GM11168 (cell line): ENCODE data around the gene GART.

Experiments used
- in situ Hi-C: fragments of 300-500 bp; cut with MboI; formaldehyde crosslinking; loops from one replicate; pipeline ENCODE4 v1.12.0; 2022; ENCODE audit warnings: low sequenced_read_pairs; ENCODE audit not compliant: unreplicated experiment

GART gene

DNA sequence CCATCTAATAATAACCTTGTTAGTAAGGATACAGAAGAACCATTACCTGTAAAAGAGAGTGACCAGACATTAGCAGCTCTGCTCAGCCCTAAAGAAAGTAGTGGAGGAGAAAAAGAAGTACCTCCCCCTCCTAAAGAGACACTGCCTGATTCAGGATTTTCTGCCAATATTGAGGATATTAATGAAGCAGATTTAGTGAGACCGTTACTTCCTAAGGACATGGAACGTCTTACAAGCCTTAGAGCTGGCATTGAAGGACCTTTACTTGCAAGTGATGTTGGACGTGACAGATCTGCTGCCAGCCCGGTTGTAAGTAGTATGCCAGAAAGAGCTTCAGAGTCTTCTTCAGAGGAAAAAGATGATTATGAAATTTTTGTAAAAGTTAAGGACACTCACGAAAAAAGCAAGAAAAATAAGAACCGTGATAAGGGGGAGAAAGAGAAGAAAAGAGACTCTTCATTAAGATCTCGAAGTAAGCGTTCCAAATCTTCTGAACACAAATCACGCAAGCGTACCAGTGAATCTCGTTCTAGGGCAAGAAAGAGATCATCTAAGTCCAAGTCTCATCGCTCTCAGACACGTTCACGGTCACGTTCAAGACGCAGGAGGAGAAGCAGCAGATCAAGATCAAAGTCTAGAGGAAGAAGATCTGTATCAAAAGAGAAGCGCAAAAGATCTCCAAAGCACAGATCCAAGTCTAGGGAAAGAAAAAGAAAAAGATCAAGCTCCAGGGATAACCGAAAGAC is 12.5 kb upstream of the GART start:
- in situ Hi-C loops = no loop called here

DNA sequence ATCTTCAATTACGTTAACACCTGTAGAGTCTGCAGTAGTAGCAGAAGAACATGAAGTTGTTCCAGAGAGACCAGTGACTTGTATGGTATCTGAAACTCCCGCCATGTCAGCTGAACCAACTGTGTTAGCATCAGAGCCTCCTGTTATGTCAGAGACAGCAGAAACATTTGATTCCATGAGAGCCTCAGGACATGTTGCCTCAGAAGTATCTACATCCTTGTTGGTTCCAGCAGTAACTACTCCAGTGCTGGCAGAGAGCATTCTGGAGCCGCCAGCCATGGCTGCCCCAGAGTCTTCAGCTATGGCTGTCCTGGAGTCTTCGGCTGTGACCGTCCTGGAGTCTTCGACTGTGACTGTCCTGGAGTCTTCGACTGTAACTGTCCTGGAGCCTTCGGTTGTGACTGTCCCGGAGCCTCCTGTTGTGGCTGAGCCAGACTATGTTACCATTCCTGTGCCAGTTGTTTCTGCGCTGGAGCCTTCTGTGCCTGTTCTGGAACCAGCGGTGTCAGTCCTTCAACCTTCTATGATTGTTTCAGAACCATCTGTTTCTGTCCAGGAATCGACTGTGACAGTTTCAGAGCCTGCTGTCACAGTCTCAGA is 11.2 kb upstream of the GART start:
- in situ Hi-C loops = no loop called here

DNA sequence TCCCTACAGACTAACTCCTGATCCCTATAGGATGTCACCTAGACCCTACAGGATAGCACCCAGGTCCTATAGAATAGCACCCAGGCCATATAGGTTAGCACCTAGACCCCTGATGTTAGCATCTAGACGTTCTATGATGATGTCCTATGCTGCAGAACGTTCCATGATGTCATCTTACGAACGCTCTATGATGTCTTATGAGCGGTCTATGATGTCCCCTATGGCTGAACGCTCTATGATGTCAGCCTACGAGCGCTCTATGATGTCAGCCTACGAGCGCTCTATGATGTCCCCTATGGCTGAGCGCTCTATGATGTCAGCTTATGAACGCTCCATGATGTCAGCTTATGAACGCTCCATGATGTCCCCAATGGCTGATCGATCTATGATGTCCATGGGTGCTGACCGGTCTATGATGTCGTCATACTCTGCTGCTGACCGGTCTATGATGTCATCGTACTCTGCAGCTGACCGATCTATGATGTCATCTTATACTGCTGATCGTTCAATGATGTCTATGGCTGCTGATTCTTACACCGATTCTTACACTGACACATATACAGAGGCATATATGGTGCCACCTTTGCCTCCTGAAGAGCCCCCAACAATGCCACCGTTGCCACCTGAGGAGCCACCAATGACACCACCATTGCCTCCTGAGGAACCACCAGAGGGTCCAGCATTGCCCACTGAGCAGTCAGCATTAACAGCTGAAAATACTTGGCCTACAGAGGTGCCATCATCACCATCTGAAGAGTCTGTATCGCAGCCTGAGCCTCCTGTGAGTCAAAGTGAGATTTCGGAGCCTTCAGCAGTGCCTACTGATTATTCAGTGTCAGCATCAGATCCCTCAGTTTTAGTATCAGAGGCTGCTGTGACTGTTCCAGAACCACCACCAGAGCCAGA is 10.4 kb upstream of the GART start:
- in situ Hi-C loops = no loop called here

DNA sequence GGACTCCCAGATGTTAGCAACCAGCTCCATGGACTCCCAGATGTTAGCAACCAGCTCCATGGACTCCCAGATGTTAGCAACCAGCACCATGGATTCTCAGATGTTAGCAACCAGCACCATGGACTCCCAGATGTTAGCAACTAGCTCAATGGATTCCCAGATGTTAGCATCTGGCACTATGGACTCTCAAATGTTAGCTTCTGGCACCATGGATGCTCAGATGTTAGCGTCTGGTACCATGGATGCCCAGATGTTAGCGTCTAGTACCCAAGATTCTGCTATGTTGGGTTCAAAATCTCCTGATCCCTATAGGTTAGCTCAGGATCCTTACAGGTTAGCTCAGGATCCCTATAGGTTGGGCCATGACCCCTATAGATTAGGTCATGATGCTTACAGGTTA is 9.7 kb upstream of the GART start:
- in situ Hi-C loops = no loop called here

DNA sequence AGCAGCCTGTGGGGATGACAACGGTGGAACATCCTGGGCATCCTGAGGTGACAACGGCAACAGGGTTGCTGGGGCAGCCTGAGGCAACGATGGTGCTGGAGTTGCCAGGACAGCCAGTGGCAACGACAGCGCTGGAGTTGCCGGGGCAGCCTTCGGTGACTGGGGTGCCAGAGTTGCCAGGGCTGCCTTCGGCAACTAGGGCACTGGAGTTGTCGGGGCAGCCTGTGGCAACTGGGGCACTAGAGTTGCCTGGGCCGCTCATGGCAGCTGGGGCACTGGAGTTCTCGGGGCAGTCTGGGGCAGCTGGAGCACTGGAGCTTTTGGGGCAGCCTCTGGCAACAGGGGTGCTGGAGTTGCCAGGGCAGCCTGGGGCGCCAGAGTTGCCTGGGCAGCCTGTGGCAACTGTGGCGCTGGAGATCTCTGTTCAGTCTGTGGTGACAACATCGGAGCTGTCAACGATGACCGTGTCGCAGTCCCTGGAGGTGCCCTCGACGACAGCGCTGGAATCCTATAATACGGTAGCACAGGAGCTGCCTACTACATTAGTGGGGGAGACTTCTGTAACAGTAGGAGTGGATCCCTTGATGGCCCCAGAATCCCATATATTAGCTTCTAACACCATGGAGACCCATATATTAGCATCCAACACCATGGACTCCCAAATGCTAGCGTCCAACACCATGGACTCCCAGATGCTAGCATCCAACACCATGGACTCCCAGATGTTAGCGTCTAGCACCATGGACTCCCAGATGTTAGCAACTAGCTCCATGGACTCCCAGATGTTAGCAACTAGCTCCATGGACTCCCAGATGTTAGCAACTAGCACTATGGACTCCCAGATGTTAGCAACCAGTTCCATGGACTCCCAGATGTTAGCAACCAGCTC is 9.1 kb upstream of the GART start:
- in situ Hi-C loops = no loop called here

DNA sequence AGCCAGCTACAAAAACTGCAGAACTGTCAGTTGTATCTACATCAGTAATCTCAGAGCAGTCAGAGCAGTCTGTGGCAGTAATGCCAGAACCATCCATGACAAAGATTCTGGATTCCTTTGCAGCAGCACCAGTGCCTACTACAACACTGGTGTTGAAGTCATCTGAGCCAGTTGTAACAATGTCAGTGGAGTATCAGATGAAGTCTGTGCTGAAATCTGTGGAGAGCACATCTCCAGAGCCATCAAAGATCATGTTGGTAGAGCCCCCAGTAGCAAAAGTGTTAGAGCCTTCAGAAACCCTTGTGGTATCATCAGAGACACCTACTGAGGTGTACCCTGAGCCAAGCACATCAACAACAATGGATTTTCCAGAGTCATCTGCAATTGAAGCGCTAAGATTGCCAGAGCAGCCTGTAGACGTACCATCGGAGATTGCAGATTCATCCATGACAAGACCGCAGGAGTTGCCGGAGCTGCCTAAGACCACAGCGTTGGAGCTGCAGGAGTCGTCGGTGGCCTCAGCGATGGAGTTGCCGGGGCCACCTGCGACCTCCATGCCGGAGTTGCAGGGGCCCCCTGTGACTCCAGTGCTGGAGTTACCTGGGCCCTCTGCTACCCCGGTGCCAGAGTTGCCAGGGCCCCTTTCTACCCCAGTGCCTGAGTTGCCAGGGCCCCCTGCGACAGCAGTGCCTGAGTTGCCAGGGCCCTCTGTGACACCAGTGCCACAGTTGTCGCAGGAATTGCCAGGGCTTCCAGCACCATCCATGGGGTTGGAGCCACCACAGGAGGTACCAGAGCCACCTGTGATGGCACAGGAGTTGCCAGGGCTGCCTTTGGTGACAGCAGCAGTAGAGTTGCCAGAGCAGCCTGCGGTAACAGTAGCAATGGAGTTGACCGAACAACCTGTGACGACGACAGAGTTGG is 8.2 kb upstream of the GART start:
- in situ Hi-C loops = no loop called here

DNA sequence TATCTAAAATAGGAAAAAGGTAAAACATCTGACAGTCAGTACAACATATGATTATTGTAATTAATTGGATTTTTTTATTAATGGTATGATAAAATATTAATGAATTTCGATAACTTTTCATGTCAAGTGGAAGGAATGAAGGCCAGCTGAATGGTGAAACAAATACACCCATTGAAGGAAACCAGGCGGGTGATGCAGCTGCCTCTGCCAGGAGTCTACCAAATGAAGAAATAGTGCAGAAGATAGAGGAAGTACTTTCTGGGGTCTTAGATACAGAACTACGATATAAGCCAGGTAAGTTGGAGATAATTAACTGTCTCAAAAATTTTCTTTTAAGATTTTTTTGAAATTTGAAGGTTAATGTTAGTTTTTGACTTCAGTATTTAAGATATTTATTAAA is 4.2 kb upstream of the GART start:
- in situ Hi-C loops = no loop called here

DNA sequence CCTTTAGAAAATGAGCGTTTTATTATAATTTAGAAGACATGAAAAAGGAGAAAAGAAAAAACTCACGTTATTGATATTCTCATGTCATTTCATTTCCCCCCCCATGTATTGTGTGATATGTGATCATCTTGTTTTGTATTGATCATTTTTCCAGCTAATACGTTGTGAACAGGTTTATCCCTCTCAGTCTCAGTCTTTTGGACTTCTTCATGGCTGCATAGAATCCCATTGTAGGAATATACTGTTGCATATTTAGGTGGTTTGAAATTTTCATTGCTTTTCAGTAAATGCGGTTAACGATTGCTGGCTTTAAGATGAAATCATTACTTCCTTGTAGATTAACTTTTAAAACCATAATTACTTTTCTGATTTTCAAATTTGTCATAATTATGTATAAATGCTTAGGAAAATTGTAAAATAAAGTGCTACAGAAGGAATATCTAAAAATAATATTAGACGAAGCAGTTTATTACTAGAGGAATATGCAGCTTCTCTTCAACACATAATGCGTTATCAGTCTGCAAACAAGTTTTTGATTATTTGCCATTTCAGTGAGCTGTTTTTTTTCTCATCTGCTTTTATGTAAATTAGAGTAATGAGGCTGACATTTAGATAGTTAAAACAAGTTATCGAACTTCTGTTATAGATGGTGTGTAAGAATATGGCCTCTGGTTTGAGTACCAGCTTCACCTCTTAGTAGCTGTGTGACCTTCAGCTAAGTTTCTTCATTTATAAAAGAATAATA is 2.7 kb upstream of the GART start:
- in situ Hi-C loops = no loop called here

DNA sequence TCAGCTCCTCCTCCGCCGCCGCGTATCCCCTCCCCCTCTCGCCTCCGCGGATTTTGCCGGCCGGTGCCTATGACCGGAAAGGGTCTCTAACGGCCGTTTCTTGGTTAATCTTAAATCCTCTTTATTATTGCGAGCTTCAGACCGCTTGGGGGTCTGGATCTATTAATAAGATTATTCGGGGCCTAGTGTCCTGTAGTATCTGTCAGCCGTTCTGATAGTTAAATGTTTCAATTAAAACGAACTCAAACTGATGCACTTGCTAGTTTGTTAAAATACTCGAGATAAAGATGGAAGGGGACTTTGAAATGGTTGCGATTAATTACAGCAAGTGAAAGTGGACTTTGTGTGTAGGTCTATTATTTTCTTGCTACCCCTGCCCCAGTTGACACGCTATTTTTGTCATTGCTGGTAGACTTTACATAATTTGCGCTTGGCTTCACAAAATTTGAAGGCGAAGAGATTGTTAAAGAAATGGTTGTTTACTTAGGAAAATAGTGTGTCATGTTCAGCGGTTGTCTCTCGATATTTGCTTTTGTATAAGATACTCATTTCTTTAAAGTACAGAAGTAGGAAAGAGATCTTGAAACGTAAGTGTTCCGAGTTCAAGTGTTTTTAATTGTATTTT is 1.7 kb upstream of the GART start:
- in situ Hi-C loops = no loop called here

DNA sequence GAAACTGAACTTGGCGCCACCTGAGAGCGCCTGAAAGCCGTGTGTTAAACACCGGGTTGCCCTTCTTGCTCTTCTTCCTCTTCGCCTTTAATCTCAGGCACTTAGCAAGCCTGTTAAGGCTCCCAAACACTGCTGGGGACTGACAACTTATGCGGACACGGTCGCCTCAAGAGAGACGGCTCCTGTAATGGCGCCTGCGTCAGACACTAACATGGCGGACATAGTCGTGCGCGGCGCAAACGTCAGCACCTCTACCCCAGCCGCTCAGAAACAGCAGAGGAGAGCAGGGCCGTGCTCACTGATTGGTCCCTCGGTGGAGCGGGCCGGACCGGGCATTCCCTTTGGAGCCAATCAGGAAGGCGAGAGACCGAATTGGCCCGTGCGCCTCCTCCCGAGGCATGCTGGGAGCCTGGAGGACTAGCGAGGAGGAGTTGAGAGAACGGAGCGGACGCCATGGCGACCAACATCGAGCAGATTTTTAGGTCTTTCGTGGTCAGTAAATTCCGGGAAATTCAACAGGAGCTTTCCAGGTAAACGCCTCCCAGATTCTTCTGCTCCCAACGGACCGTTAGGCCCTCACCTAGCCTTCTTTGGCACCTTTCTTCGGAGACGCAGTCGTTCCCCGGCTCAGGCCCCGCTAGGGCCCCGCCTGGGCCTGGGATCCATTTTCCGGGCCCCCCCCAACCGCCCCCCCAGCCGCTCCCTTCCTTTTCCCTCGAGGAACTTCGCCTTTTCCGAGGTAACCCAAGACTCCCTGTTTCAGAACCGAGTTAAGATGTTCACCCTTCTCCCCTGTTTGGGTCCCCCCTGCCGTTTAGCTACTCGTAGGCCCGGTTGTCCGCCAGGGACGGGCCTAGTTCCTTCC is 955 bp upstream of the GART start, which contains the start of gene SON:
Gene SON (plus strand): TSS at position 399 of the 865 bp plus-strand sequence. CDS start 55 bp downstream, at position 454.
- in situ Hi-C loops = no loop called here

DNA sequence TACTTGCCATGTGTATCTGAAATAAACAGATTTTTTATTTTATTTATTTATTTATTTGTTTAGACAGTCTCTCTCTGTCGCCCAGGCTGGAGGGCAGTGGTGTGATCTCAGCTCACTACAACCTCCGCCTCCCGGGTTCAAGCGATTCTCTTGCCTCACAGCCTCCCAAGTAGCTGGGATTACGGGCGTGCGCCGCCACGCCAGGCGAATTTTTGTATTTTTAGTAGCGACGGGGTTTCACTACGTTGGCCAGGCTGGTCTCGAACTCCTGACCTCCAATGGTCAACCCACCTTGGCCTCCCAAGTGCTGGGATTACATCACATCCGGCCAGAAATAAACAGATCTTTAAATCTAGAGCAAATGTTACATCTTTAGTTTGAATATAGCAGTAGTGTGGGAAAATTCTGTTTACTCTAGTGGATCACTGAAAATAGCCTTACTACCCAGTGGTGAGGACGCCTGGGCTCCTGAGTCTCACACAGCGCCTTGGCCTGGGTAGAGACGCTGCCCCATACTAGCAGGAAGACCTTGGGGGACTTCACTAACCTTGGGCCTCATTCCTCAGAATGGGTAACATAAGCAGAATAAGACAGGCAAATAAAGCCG is 709 bp downstream of the GART start:
- in situ Hi-C loops = no loop called here

DNA sequence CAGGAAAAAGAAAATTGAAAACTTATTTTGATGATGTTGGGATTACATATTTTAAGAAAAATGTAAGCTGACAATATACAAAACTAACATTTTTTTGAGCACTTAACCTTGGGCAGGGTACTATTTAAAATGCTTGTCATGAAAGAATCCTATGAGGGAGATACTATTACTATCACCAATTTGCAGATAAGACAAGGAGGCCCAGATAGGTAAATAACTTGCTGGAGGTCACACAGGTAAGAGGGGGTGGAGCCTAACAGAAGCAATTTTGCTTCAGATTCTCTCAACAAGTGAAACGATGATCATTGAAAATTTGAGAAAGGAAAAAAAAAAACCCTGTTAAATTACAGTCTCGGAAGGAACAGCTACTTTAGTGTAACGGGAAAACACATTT is 1.2 kb downstream of the GART start:
- in situ Hi-C loops = no loop called here

DNA sequence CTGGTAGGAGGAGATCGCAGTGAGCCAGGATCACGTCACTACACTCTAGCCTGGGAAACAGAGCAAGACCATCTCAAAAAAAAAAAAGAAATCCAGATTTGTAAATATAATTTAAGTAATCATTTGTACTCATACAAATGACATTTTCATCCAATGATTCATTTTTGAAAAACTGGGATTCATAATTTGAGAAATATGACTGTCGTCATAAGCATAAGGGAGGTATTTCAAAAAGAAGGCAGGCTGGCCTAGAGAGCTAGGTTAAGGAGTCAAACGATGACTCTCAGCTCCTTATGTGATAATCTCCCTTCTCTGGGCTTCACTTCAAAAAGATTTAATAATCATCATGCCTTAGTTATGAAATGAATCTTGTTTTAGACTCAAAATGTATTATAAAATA is 2.3 kb downstream of the GART start:
- in situ Hi-C loops = no loop called here

DNA sequence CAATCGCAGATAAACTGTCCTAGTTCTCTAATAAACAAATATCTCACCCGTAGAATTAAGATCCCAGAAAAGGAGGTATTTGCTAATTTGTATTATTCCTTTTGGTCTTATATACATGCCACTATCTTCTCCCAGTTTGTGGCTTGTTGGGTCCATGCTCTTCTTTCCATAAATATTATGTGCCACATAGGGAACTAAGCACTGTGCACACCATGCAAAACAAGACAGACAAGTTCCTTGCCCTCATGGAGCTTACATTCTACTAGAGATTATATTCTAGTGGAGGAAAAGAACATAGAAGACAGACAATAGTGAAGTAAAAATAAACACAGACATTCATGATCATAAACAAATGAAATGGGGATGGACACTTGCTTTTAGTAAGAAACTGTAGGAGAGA is 4.7 kb downstream of the GART start:
- in situ Hi-C loops = no loop called here

DNA sequence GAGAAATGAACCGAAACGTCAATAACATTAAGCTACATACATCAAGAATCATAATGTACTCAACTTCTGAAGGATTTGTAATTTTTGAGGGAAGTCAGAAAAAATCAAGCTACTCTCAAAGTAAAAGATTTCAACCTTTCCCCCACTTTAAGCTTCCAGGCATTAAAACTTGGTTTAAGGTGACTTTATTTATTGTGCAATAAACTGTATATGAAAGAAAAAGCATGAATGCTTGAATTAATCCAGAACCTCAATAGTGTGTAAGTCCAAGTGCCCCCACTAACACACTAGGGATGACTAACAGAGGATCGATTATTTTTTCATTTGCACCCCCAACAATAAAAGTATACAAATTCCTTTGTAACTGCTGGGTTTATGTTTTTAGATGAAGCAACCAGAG is 10.9 kb downstream of the GART start:
- in situ Hi-C loops = no loop called here

DNA sequence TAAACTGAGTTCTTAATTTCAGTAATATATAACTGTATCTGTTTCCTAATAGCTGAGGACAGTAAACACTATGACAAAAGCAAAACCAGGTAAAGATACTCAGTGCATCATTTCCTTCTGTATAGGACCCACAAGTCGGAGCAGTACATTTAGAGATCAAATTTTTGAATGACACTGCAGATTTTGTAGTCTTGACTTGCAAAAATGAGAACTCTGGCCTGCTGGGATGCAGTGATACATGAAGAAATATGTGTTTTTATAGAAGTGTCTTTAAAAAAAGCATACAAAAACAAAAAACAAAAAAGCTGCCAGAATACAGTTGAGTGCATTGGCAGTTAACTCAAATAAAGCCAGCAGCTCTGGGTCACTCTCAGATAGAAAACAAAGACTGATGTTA is 19.0 kb downstream of the GART start:
- in situ Hi-C loops = no loop called here
